ENCODE data around the gene ZC3H6.
"Not testable (repeated sequence)": the region's sequence is repeated elsewhere in the genome, so short reads cannot be mapped to it uniquely, and the experiment has no call there.

The ZC3H6 gene

DNA sequence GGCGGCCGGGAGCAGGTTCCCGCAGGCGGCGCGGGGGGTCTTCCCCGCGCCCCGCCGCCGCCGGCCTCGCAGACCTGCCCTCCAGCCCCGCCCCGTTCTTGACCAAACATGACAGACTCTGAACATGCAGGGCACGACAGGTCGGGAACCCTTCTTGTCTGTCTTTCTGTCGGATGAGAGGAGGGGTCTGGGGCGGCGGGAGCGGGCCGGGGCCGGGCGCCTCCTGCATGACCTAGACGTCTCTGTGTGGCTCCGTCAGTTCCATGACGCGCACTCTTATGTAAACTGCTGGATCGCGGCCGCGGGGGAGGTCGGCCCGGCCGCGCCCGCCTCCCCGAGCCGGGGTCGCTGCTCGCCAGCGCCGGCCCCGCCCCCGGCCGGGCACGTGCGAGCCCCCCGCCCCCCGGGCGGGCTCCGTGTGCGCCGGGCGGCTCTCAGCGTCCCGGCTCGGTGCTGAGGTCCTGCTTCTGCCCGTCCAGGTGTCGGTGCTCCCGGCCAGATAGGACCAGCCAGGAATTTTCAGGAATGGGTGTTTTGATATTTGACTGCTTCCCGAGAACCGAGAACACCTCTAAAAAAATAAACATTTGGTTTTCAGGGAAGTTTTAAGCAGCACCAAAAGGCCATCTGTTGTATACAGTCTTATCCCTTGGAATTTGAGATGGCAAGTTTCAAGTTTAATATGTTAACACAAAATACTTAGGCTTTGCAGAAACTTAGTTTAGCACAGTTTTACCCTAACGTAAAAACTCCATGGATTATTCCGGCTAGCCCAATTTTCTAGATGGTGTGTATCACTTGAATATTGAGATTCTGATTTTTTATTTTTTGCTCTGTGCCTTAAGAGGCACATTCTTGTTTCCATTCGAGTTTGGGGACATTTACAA lies 733 bp downstream of the ZC3H6 start:
- DNase-seq (ENCODE audit: low spot score) = no peak

DNA sequence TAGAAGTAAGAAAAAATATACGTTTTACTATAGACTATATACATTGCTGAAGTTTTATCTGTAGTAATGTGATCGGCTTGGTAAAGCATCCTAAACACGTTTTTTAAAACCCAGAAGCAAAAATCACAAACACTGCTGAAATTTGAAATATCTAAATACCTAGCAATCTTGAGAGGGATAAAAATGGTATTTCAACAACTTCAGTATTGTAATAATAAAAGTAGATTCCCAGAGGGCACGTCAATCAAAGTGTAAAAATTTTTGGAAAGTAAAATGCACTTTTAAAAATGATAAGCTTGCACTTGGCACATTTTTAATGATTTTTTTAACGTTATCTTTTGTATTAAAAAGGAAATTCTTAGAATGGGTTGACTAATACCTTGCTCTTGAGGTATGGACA lies 1.6 kb downstream of the ZC3H6 start:
- no peak for DNase-seq (ENCODE audit: low spot score)

DNA sequence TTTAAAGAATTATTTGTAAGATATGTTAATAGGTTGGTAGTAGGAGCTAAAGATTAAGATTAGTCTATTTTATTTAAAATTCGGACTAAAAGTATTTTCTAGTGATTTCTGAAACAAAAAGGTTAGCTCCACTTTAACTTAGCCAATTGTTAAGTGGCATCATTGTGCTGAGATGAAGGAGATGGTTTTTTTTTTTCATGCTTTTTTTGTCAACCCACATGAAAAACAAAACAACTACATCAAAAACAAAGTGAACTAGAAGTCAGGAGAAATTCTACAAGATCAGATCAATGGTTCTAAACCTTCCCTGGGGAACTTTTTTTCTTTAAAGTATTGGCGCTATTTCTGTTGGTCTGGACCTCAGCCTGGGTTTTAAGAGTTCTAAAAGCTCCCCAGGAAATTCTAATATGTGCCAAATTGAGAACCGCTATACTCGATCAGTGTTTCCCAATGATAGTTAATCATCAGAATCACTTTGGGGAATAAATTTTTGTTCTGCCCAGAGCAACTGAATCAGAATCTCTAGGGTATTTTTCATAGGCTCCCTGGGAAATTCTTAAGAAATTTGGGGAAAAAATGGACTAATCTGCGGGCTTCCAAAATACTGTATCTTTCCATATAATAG lies 2.3 kb downstream of the ZC3H6 start:
- DNase-seq (ENCODE audit: low spot score) = no peak

DNA sequence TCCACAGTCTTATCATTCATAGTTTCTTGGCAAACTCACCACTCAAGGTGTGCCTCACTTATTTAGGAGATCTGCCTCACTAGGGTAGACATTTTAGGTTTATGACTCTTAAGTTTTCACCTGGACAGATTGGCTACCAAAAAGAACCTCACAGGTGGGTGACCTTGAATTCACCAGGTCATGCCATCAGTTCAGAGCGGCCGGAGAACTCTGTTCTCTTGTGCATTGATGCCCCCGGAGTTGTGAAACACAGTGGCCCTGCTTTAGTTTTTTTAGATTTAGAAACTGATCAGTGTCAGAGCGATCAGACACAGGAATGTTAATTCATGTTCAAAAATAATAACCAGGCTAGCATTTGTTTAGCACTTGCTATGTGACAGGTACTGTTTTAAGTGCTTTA lies 6.7 kb downstream of the ZC3H6 start:
- DNase-seq (ENCODE audit: low spot score) = not testable (repeated sequence)

DNA sequence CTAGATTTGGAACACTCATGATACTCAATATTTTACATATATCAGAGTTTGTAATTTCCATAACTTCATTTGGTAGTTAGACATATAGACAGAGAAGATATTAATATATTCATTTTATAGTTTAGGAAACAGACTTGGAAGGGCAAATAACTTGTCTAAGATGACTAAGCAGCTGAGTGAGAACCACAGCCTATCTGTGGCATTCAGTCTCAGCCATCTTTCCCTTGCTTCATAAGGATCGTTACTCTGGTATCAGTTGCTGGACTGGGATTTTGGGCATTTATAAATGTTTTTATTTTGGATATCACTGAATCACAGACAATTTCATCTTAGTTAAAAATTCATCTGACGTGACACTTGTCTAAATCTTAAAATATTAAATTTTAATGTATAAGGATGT lies 8.1 kb downstream of the ZC3H6 start:
- not testable (repeated sequence) for DNase-seq (ENCODE audit: low spot score)

DNA sequence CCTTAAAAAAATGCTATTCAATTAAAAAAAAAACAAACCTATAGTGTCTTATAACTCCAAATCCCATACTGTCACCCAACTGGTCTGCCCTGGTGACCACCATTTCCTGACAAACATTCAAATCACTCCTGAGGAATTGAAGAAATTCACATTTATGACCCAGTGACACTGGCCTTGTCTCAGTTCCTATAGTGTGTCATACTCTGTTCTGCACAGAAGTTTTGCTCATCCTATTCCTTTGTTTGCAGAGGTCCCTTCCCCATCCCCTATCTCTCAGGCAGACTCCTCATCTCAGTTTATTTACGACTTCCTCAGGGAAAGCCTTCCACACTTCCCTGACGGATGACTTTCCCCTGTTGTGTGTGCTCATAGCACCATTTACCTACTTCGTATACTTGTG lies 14.7 kb downstream of the ZC3H6 start:
- no peak for DNase-seq (ENCODE audit: low spot score)

DNA sequence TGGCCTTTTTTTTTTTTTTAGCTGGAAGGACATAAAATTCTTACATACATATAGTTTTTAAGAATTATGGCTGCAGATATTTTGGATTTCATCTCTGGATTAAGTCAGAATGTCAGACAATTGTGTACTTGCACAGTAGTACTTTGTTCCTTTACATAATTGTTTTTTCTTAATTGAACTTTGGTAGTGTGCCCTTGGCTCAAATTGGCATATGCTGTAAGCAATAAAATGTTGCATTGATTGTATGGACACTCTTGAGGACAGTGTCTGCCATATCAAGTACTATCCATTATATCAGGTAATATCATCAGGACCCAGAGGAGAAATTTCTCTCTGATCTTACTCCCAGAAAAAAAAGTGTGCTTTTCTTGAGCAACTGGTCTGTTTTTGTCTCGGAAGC lies 15.3 kb downstream of the ZC3H6 start:
- DNase-seq (ENCODE audit: low spot score) = no peak

DNA sequence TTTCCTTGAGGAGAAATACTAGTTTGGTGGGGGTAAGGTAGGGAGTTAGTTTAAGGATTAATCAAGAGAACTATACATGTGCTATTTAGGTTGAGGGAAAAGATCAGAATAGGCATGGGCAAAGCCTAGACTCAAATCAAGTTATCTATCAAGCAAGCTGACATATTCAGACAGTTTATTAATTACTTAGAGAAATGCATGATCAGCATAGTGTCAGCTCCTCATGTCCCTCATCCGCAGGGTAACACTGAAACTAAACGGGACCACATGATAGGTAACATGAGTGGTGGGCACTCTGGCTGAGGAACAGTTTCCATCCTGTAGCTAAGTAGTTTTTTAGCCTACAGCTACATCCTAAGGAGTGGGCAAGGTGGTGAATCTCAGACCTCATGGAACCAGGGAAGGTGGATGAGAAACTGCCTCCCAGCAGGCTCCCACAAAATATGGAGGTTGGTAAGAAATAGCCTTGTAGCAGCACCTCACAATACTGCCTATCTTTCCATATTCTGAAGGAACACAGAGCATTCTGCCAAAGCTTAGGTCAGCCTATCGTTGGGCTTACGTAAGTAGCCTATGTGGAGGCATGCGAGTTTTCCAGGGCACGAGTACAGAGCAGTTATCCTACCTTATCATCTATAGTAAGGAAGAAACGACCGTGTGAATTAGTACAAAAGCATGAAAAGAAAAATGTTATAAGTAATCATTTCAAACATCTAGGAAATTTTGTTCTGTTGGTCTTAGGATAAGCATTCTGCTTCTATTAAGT lies 18.4 kb downstream of the ZC3H6 start:
- no peak for DNase-seq (ENCODE audit: low spot score)

DNA sequence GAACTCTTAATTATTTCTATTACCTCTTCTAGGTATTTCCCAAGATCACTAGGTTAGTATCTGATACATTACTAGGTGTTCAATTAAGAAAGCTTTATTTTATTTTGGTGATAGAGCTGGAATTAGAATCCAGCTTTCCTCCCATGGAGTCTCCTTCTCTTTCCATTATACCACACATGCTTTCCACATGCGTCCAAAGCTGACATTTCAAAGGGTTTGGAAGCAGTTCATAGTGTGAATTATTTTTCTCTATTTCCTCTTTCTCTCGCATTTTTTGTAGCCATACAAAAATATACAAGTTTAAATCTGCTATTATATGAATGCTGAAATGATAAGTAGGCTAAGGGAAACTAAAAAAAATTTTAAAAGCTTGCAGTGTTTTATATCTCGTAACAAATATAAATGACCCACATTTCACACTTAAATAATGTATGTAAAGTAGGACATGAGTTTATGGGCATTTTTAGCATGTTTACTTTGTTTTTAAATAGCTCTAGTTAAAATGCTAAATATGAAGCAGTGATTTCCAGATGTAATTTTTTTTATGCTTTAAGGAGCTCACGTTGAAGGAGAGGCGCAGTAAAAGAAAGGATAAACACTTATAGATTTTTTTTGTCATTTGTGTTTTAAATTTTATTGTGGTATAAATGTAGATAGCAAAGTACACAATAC lies 20.1 kb downstream of the ZC3H6 start:
- DNase-seq (ENCODE audit: low spot score) = no peak

DNA sequence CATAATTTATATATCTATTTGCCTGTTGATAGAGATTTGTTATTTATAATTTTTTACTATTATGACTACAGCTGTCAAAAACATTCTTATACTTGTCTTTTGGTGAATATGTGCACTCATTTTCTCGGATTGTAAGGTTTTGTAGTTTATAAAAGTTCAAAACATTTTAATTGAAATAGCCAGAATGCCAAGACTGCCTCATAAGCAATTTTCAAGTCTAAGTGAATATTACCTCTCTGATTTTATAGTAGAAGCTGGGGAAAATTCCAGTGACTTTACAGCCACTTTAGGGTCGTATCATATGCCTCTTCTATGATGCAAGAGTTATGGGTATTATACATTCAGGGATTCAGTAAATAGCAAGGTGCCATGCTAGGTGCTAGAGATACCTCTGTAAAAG lies 21.0 kb downstream of the ZC3H6 start:
- no peak for DNase-seq (ENCODE audit: low spot score)

DNA sequence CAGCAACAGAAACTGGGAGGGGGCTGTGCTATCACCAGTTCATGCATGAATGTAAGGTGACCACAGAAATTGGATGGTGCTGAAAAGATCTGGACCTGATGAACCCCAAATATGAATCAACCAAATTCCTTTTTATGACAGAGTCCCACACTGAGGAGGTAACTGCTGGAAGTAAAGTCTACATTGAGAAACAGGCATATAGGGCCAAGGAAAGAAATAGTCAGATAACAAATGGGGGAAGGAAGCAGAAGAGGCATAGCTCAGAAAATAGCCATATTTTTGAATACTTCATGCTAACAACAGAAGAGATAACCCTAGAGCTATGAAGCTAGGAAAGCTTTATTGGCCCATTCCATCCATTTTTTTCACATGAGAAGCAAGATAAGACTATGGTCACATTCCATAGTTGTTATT lies 25.8 kb downstream of the ZC3H6 start:
- no peak for DNase-seq (ENCODE audit: low spot score)

DNA sequence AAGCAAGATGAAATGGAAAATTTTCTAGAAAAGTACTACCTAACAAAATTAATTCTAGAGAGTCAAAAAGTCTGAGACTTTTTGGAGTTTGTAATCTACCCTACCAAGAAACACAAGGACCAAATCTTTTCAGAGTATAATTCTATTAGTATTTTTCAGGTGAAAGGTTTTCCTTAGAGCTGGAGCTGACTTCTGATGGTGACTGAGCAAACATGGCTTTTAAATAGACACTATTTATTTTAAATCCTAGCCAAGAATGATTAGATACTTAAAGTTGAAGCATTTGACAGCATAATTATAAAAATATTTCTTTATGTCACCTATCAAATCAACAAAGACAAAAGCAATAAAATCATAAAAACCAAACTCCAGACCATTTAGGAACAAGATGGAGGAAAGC lies 26.6 kb downstream of the ZC3H6 start:
- DNase-seq (ENCODE audit: low spot score) = no peak

DNA sequence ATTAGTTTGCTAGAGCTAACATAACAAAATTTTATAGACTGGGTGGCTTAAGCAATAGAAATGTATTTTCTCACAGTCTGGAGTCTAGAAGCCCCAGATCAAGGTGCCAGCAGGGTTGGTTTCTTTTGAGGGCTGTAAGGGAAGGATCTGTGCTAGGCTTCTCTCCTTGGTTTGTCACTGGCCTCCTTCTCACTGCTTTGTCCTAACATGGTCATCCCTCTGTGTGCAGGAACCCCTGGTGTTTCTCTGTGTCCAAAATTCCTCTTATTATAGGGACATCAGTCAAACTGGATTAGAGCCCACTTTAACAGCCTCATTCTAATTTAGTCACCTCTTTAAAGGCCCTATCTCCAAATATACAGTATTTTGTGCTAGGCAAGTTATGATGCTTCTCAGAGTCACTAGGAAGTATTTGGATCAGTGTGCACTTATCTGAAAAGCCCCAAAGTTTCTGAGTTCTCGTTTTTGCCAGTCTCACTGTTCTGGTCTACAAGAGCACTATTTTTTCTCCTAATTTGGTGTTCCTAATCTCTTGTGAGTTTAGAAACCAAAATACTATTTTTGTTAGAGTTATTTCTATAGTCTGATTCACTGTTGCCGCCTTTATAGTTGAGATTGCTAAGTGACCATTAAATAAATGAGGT lies 29.0 kb downstream of the ZC3H6 start:
- no peak for DNase-seq (ENCODE audit: low spot score)

DNA sequence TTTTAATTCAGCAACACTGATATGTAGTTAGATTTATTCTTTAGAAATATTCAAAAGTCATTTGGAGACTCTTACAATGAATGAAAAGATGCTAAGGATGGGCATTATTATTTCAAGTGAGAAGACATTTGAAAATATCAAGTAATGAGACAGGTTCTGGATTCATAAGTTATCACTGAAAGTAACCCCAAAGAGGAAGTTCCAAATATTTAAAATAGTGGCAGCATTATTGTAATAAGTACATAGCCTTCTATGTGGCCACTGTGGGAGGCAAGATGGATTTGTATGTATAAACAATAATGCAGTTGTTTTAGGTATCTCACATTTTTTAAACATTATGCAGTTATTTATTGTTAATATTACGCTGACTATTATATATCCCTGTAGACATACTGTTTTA lies 29.7 kb downstream of the ZC3H6 start:
- DNase-seq (ENCODE audit: low spot score) = no peak

DNA sequence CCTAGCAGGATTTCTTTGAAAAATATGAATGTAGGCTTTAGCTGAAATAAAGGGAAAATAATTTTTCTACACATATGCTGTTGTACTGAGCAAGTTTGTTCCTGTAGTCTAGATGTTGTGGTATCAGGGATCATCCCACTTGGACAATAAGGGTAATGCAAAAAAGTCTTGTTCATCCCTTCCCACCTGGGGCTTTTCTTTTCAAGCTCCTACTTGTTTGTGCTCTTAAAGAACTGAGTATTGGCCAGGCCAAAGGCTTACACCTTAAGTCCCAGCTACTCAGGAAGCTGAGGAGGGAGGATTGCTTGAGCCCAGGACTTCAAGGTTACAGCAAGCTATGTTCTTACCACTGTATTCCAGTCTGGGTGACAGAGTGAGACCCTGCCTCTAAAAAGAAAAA lies 35.5 kb downstream of the ZC3H6 start:
- no peak for DNase-seq (ENCODE audit: low spot score)

DNA sequence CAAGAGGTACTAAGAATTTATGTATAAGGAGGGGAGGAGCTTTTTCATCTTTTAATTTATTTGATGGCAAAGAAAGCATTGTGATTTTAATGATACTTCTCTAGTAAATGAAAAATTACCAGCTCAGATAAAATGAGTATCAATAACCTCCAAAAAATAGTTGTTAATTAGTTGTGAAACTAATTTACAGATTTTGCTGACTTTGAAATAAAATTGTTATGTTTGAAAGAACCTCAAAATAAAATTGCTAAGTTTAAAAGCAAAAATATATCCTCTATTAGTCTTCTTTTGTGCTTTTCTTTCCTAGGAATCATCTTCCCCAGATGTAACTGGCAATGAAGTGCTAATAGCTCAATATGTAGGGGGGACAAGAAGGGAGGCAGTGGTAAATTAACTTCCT lies 36.5 kb downstream of the ZC3H6 start:
- no peak for DNase-seq (ENCODE audit: low spot score)

DNA sequence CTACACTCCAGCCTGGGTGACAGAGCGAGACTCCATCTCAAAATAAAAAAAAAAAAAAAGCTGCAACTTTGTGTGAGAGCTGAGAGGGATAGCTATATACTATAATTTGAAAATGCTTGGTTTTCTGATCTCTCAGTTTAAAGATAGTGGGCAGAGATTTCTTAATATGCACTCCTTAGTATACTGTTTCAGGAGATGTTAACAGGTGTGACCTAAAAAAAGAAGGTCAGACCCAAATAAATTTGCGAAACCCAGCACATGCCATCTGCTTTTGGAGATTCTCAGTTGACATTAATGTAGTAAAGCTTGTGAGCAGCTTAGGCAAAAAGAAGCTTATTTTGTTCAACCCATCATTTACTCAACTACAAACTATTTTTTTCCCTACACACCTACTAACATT lies 37.4 kb downstream of the ZC3H6 start:
- no peak for DNase-seq (ENCODE audit: low spot score)

DNA sequence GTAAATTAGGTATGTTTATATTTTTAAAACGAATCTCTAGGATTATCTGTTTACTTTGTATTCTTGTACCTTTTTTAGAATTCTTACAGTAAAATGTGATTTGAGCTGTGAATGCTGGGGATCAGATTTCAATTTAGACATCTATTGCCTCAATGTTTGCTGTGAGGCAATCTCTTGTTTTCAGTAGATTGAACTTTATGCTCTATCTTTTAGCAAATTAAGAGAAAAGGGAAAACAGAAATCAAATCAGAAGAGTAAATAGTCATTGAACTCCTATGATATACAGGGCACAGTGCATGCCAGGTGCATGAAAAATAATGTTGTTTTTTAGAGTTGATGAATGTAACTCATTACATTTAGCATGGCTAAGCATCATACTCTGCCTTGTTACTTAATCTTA lies 39.5 kb downstream of the ZC3H6 start:
- DNase-seq (ENCODE audit: low spot score) = no peak

DNA sequence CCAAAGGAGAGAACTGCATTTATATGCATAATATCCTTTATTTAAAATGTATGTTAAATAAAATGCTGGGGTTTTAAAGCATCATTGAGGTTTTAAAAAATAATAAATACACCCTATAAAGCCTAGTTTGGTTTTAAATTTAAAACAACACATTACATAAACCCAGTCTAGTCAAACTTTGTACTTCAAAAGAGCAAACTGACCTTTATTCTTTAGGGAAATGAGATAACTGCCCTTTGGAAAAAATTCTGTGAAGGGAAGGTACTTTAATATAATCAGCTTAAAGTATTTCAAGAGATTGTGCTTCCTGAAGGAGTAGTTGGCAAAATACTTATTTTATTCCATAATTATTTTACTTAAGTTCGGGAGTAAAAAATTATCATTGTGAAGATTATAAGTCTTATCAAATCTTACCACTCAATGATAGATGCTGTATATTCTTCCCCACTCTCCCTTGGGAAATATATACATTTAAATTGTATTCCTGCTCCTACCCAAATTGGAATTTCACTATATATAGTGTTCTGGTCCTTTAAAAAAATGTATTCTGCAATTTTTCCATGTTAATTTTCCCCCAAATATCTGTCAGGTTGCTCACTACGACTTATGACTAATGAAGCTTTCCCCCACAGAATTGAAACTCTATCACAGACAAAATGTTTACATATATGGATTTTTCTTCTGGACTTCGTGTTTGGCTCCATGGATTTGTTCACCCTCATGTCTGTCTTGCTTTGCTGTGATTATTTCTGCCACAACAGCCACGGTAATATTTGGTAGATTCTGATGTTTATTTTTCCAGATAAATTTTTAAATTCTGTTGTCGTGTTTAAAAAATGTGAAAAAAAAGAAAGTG lies 42.1 kb downstream of the ZC3H6 start:
- DNase-seq (ENCODE audit: low spot score) = no peak

DNA sequence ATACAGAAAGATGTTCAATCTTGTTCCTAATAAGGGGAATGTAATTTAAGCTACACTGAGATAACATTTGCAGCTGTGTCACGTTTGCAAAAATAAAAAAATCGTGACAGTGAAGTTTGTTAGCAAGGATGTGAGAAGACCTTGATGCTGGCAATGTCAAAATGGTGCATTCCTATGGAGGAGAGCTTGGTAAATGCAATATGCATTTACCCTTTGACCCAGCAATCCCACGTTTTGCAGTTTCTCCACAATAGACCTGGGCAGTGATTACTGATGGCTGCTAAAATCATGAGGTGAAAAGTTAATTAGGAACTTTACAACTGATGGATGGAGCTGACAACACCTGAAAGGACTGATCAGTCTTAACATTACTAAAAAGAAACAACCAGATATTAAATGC lies 43.1 kb downstream of the ZC3H6 start:
- no peak for DNase-seq (ENCODE audit: low spot score)
